Suprapubic skin (tissue), 4 donors: ENCODE data around the gene KCNJ9. TPM values are rescaled to one million over a fixed set of nuclear protein-coding genes. Genes with fewer than 3 reads are reported as not detected.

Source experiments
- DNase-seq, 2 donors: peaks; one replicate each; pipeline ENCODE4 v3.0.0-alpha.2; 2019; ENCODE audit warnings: low spot score in 2 of 2
- H3K27ac ChIP-seq: fragments of 200-600 bp; sonication (generic); one replicate; pipeline ENCODE4 v1.5.1; 2019
- H3K27me3 ChIP-seq: fragments of 200-600 bp; sonication (generic); one replicate; pipeline ENCODE4 v1.5.1; 2019
- H3K36me3 ChIP-seq: fragments of 200-600 bp; sonication (generic); one replicate; pipeline ENCODE4 v1.5.1; 2019
- H3K4me1 ChIP-seq: fragments of 200-600 bp; sonication (generic); one replicate; pipeline ENCODE4 v1.5.1; 2019
- H3K4me3 ChIP-seq: fragments of 200-600 bp; sonication (generic); one replicate; pipeline ENCODE4 v1.5.1; 2019; ENCODE audit warnings: mild to moderate bottlenecking
- H3K9me3 ChIP-seq: fragments of 200-600 bp; sonication (generic); one replicate; pipeline ENCODE4 v1.5.1; 2019
- CTCF ChIP-seq, 2 donors: fragments of 200-600 bp in 1 of 2; fragments of 450-650 bp in 1 of 2; sonication (generic) in 1 of 2; IDR thresholded peaks; one replicate each; pipeline ENCODE4 v1.5.1; 2016 to 2019; ENCODE audit warnings: antibody characterized with exemption in 2 of 2, mild to moderate bottlenecking in 1 of 2, moderate library complexity in 1 of 2
- EP300 ChIP-seq: sonication (generic); formaldehyde crosslinking; IDR thresholded peaks from one replicate; pipeline ENCODE4 v1.6.1; 2017; ENCODE audit warnings: antibody characterized with exemption
- POLR2A ChIP-seq, 2 donors: fragments of 450-650 bp; IDR thresholded peaks; one replicate each; pipeline ENCODE4 v1.6.1; 2017; ENCODE audit warnings: antibody characterized with exemption in 2 of 2, mild to moderate bottlenecking in 2 of 2, moderate library complexity in 2 of 2
- POLR2AphosphoS5 ChIP-seq, 3 donors: sonication (generic); formaldehyde crosslinking; IDR thresholded peaks; one replicate each; pipeline ENCODE4 v1.6.1; 2017; ENCODE audit warnings: antibody characterized with exemption in 3 of 3
- WGBS: methylation state at CpG from one replicate; pipeline ENCODE4 v1.1.5; 2018; 5-methylcytosine and 5-hydroxymethylcytosine counted together
- total RNA-seq, 4 donors: library from RNA; depleted of rRNA; stranded (reverse); fragments of >200 nt; gene quantifications; one replicate each; pipeline ENCODE4 v1.1.0, GENCODE V29; 2016

KCNJ9 gene
- total RNA-seq, 4 donors from 2014 or later: 0.13 TPM; not detected in 3

DNA sequence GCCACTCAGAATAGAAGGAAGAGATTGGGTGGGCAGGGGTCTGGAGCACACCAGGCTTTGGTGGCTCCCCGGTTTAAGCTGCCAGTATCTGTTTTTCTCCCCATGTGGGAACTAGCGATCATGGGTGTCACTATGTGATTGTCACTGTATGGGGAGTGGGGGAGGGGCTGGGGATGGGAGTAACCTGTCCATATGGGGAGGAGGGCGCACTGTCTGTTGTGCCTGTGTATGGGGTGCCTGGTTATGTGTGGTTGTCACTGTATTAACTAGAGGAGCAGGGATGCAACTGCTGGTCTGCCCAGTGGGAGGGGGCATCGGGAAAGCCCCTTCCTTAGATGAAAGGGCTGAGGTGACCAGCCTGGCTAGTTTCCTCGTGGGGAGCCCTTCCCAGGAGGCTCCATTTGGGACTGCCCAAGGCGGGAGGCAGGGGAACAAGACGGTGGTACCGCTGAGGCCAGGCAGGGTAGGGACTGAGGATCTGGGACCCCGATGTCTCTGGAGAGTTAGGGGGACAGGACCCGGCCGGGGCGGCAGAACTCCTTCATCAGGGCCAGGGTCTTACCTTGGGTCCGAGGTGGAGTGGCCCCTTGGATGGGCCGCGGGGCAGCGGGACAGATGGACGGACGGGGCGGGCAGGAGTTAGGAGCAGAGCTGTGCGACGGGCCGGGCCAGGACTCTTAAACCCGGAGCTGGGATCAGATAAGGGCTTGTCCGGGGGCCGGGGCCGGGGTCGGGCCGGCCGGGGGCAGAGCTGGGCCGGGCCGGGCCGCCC, 11.7 kb upstream of the KCNJ9 start, which contains the start of gene KCNJ10:
TSS of gene KCNJ10 (minus strand) at position 701 of the 772 bp plus-strand sequence. CDS start 27,628 bp downstream, outside the sequence.
- Histone ChIP-seq H3K27me3 (peaks cover 15% of the 10 kb centered on the region), H3K4me1 (peaks cover 14% of the 10 kb centered on the region), H3K4me3 (peak within 1 kb of the TSS; percentile 51), H3K27ac (no peak within 1 kb of the TSS), H3K36me3 (no peaks in the 10 kb centered on the region), H3K9me3 (no peaks in the 10 kb centered on the region)
- TF ChIP-seq CTCF (IDR thresholded peaks at IDR 0.05) (no peak), POLR2AphosphoS5 (IDR thresholded peaks at IDR 0.05) (no peak), POLR2A (IDR thresholded peaks at IDR 0.05) (no peak), EP300 (no peak)
- 15% methylated on average over 28 of the region's 32 CpGs for WGBS
- DNase-seq: no peak

GRCh38 chr1:160070243-160071163, 10.8 kb upstream of the KCNJ9 start:
- Histone ChIP-seq H3K36me3 (no peaks in the 10 kb centered on the region), H3K4me1 (peaks cover 14% of the 10 kb centered on the region), H3K9me3 (no peaks in the 10 kb centered on the region), H3K4me3 (peak overlapping the region; percentile 51), H3K27me3 (peaks cover 15% of the 10 kb centered on the region), H3K27ac (no peak overlapping the region)
- 2% methylated on average over 35 of the region's 46 CpGs for WGBS
- TF ChIP-seq POLR2AphosphoS5 (IDR thresholded peaks at IDR 0.05) (no peak), POLR2A (IDR thresholded peaks at IDR 0.05) (no peak), CTCF (IDR thresholded peaks at IDR 0.05) (no peak), EP300 (no peak)
- DNase-seq: peak in 1 of 2 donors; percentile 86

GRCh38 chr1:160071289-160071688, 10.0 kb upstream of the KCNJ9 start:
- no peaks in the 10 kb centered on the region for H3K36me3 ChIP-seq
- H3K4me3 ChIP-seq: no peak overlapping the region
- TF ChIP-seq POLR2AphosphoS5 (IDR thresholded peaks at IDR 0.05): no peak
- no peak for TF ChIP-seq CTCF (IDR thresholded peaks at IDR 0.05)
- no peak for TF ChIP-seq EP300
- no peak for TF ChIP-seq POLR2A (IDR thresholded peaks at IDR 0.05)
- H3K9me3 ChIP-seq: no peaks in the 10 kb centered on the region
- no peak overlapping the region for H3K27ac ChIP-seq
- no peak for DNase-seq
- peaks cover 15% of the 10 kb centered on the region for H3K27me3 ChIP-seq
- H3K4me1 ChIP-seq: peaks cover 14% of the 10 kb centered on the region
- 90% methylated on average over 5 of the region's 5 CpGs for WGBS

- Histone ChIP-seq H3K4me3 (no peak overlapping the region), H3K9me3 (no peaks in the 10 kb centered on the region), H3K36me3 (no peaks in the 10 kb centered on the region), H3K27me3 (peaks cover 32% of the 10 kb centered on the region), H3K27ac (no peak overlapping the region), H3K4me1 (peaks cover 12% of the 10 kb centered on the region)
- 69% methylated on average over 4 of the region's 4 CpGs for WGBS
- TF ChIP-seq CTCF (IDR thresholded peaks at IDR 0.05) (no peak), EP300 (no peak), POLR2AphosphoS5 (IDR thresholded peaks at IDR 0.05) (no peak), POLR2A (IDR thresholded peaks at IDR 0.05) (no peak)
- DNase-seq: no peak
Observed at GRCh38 chr1:160074865-160075264, 6.5 kb upstream of the KCNJ9 start.

DNA sequence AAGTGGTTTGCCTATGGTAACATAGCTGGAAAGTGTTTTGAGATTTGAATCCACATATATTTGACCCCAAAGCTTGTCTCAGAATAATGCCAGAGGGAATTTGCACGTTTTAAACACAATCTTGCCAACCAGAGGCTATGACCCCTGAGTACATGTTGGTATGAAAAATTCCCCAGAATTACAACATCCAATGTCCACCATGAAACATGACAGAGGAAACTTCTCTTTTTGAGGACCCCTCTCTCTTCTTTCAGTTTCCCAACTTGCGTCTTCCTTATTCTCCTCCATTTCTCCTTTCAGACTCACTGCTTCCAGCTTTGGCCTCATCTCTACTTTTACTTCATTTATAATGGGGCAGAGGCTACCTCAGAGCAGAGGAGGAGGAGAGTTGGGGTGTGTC, 5.5 kb upstream of the KCNJ9 start:
- H3K9me3 ChIP-seq: no peaks in the 10 kb centered on the region
- 62% methylated on average over 2 of the region's 2 CpGs for WGBS
- no peak overlapping the region for H3K4me3 ChIP-seq
- H3K4me1 ChIP-seq: peaks cover 3% of the 10 kb centered on the region
- TF ChIP-seq POLR2A (IDR thresholded peaks at IDR 0.05): no peak
- TF ChIP-seq EP300: no peak
- no peak for TF ChIP-seq CTCF (IDR thresholded peaks at IDR 0.05)
- TF ChIP-seq POLR2AphosphoS5 (IDR thresholded peaks at IDR 0.05): no peak
- no peaks in the 10 kb centered on the region for H3K36me3 ChIP-seq
- DNase-seq: no peak
- no peak overlapping the region for H3K27ac ChIP-seq
- peaks cover 34% of the 10 kb centered on the region for H3K27me3 ChIP-seq
